Small intestine (tissue), 7 donors: ENCODE data around the gene MAP1LC3B. TPM values are rescaled to one million over a fixed set of nuclear protein-coding genes. Genes with fewer than 3 reads are reported as not detected.
"Not testable (repeated sequence)": the region's sequence is repeated elsewhere in the genome, so short reads cannot be mapped to it uniquely, and the experiment has no call there.

ENCODE experiments used
- DNase-seq, 2 donors: peaks; one replicate each; pipeline versions ENCODE4 v3.0.0 to v3.0.0-alpha.2; 2013
- FAIRE-seq: peaks from 2 replicates; lab custom pipeline; 2012; peaks lifted over from hg19 to GRCh38; lab: Jason Lieb, UNC
- H3K27ac ChIP-seq, 3 donors: one replicate each; pipeline ENCODE4 v1.5.1; 2013; ENCODE audit warnings: low read length in 2 of 3, mild to moderate bottlenecking in 2 of 3, control low read depth in 1 of 3, inconsistent platforms in 1 of 3, low read depth in 1 of 3, moderate library complexity in 1 of 3
- H3K27me3 ChIP-seq, 3 donors: one replicate each; pipeline ENCODE4 v1.6.1; 2013; ENCODE audit warnings: low read length in 3 of 3, inconsistent platforms in 1 of 3; ENCODE audit not compliant: control insufficient read depth in 3 of 3, insufficient read depth in 3 of 3
- H3K36me3 ChIP-seq, 3 donors: one replicate each; pipeline ENCODE4 v1.6.1; 2013; ENCODE audit warnings: low read length in 3 of 3, inconsistent platforms in 1 of 3, low read depth in 1 of 3, mild to moderate bottlenecking in 1 of 3, moderate library complexity in 1 of 3; ENCODE audit not compliant: control insufficient read depth in 3 of 3, insufficient read depth in 2 of 3
- H3K4me1 ChIP-seq, 3 donors: one replicate each; pipeline ENCODE4 v1.6.1; 2013; ENCODE audit warnings: low read length in 2 of 3, inconsistent platforms in 1 of 3, low read depth in 1 of 3, mild to moderate bottlenecking in 1 of 3, moderate library complexity in 1 of 3; ENCODE audit not compliant: control insufficient read depth in 3 of 3, insufficient read depth in 2 of 3
- H3K4me3 ChIP-seq, 3 donors: one replicate each; pipeline ENCODE4 v1.5.1; 2013; ENCODE audit warnings: low read length in 3 of 3, control low read depth in 1 of 3, inconsistent platforms in 1 of 3, low read depth in 1 of 3, mild to moderate bottlenecking in 1 of 3, moderate library complexity in 1 of 3
- H3K9me3 ChIP-seq, 2 donors: one replicate each; pipeline ENCODE4 v1.6.1; 2013; ENCODE audit warnings: low read depth in 1 of 2, low read length in 1 of 2; ENCODE audit not compliant: control insufficient read depth in 2 of 2, insufficient read depth in 1 of 2
- WGBS, 3 donors: extraction: QIAGEN DNeasy Blood & Tissue Kit; methylation state at CpG; one replicate each; pipeline ENCODE4 v1.1.7; 2013; 5-methylcytosine and 5-hydroxymethylcytosine counted together
- polyA plus RNA-seq, 4 donors: library from polyadenylated mRNA; stranded (reverse) in 3 of 4; unstranded in 1 of 4; fragments of 200-250 nt in 3 of 4; fragments of 120-200 nt in 1 of 4; gene quantifications; one replicate each; pipeline versions ENCODE4 v1.2.1 to v1.2.3, GENCODE V29; 2013
- donor health status: healthy with polysubstance abuse.
- donor health status: control.
- donor health status: control.
- donor health status: Bipolar disorder and iron deficiency.
- donor health status: healthy.

MAP1LC3B gene
- polyA plus RNA-seq, 4 donors: 35.1 to 61.1 (median 46.9) TPM

- Histone ChIP-seq H3K27ac (no peak overlapping the region), H3K4me1 (no peaks in the 10 kb centered on the region), H3K9me3 (no peaks in the 10 kb centered on the region), H3K4me3 (no peak overlapping the region), H3K27me3 (no peaks in the 10 kb centered on the region), H3K36me3 (peaks cover 5 to 45% (median 8%) of the 10 kb centered on the region in 3 donors)
- no peak for DNase-seq
- FAIRE-seq: no peak
- WGBS, 3 donors: 93 to 96% (median 95%) methylated on average over 17 of the region's 17 CpGs
Observed at GRCh38 chr16:87353613-87354012, 38.5 kb upstream of the MAP1LC3B start.

DNA sequence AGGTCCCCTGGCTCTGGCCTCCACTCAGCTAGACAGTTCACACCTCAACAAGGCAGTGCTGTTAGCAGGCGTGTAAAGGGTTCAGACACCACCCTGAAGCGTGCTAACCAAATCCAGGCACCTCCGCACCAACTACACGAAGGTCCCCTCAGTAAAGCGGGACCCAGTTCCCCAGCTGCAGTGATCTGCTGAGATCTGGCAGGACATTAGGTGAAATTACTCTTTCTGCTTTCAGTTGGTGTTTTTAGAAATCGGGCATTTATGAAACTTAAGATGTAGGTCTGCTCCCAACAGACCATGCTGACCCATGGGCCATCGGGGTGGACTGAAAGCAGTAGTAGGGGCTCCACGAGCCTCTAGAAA is 35.7 kb upstream of the MAP1LC3B start:
- H3K27me3 ChIP-seq: no peaks in the 10 kb centered on the region
- FAIRE-seq (no peak), DNase-seq (no peak)
- H3K36me3 ChIP-seq: peaks cover 10 to 61% (median 13%) of the 10 kb centered on the region in 3 donors
- no peak overlapping the region for H3K27ac ChIP-seq
- no peaks in the 10 kb centered on the region for H3K4me1 ChIP-seq
- 94 to 96% (median 95%) methylated on average over 8 of the region's 8 CpGs for WGBS, 3 donors
- H3K9me3 ChIP-seq: no peaks in the 10 kb centered on the region
- H3K4me3 ChIP-seq: no peak overlapping the region

DNA sequence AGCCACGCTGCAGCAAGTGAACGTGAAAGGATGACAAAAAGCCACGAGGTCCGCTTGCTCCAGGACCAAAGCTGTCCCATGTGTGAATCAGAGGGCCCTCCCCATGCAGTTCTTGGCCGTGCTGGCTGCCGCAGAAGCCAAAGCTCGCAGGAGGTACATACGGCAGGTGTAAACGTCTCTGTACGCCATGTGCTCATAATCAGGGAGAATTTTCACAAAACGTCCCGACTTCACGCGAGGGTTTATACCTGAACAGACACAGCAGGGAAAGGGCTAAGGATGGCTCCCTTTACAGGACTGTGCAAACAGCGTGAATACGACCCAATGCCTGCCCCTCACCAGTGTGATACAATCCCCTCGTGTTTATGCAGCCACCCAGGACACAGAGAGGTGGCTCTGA is 33.9 kb upstream of the MAP1LC3B start:
- peaks cover 8 to 60% (median 13%) of the 10 kb centered on the region in 3 donors for H3K36me3 ChIP-seq
- FAIRE-seq: no peak

DNA sequence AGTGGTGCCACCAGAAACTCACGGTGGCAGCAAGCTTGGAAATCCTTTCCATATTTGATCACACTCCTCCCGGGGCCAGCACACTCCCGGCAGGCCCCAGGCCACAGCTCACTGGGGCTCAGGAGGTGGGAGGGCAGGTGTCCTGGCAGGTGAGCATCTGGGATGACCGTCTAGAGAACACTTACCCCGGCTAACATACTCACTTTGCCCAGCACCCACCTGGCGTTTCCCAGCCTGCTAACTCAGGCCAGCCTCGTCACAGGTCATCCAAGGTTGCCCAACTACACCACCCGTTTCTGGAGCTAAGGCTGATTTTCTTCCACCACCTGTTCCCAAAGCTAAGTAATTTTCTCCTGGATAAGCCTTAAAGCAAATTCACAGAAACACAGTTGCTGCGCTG is 33.4 kb upstream of the MAP1LC3B start:
- peaks cover 6 to 57% (median 13%) of the 10 kb centered on the region in 3 donors for H3K36me3 ChIP-seq
- FAIRE-seq (no peak), DNase-seq (no peak)
- no peak overlapping the region for H3K27ac ChIP-seq
- no peaks in the 10 kb centered on the region for H3K9me3 ChIP-seq
- 87 to 90% (median 89%) methylated on average over 9 of the region's 9 CpGs for WGBS, 3 donors
- H3K4me3 ChIP-seq: no peak overlapping the region
- H3K27me3 ChIP-seq: no peaks in the 10 kb centered on the region
- H3K4me1 ChIP-seq: no peaks in the 10 kb centered on the region

More for the DNA sequence above, 33.9 kb upstream of the MAP1LC3B start:
- Histone ChIP-seq H3K4me1 (no peaks in the 10 kb centered on the region), H3K9me3 (no peaks in the 10 kb centered on the region), H3K27me3 (no peaks in the 10 kb centered on the region), H3K4me3 (no peak overlapping the region), H3K27ac (no peak overlapping the region)
- DNase-seq: no peak
- 91 to 95% (median 94%) methylated on average over 17 of the region's 17 CpGs for WGBS, 3 donors

DNA sequence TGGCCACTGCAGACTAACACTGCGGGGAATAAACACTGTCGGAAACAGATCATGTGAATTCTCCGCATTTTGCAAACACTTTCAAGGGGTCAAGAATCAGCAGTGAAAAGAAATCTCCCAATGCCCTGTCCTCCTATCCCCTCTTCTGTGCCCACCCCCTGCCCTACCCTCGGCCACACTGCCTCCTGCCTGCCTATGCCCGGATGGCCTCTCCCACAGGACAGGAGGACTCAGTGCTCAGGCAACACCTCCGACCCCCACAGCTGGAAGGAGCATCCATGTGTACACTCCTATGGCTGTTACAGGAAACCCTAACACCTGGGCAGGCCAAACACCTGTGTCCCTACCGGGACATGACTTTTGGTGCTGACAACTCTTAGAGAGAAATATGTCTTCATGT is 33.0 kb upstream of the MAP1LC3B start:
- Histone ChIP-seq H3K27me3 (no peaks in the 10 kb centered on the region), H3K27ac (no peak overlapping the region), H3K4me1 (no peaks in the 10 kb centered on the region), H3K9me3 (no peaks in the 10 kb centered on the region), H3K4me3 (no peak overlapping the region), H3K36me3 (peaks cover 6 to 59% (median 13%) of the 10 kb centered on the region in 3 donors)
- 89 to 93% (median 93%) methylated on average over 7 of the region's 7 CpGs for WGBS, 3 donors
- FAIRE-seq (no peak), DNase-seq (no peak)

- FAIRE-seq (no peak), DNase-seq (no peak)
- Histone ChIP-seq H3K36me3 (peaks cover 6 to 71% (median 13%) of the 10 kb centered on the region in 3 donors), H3K4me3 (no peak overlapping the region), H3K27me3 (no peaks in the 10 kb centered on the region), H3K27ac (no peak overlapping the region), H3K4me1 (no peaks in the 10 kb centered on the region), H3K9me3 (no peaks in the 10 kb centered on the region)
- 96 to 99% (median 97%) methylated on average over 16 of the region's 16 CpGs for WGBS, 3 donors
Observed at GRCh38 chr16:87360862-87361610, 31.1 kb upstream of the MAP1LC3B start.

GRCh38 chr16:87361916-87362619 is 30.1 kb upstream of the MAP1LC3B start:
- peaks cover 6 to 69% (median 8%) of the 10 kb centered on the region in 3 donors for H3K36me3 ChIP-seq
- H3K27ac ChIP-seq: no peak overlapping the region
- H3K4me3 ChIP-seq: no peak overlapping the region
- no peaks in the 10 kb centered on the region for H3K27me3 ChIP-seq
- WGBS, 3 donors: 96 to 97% (median 97%) methylated on average over 8 of the region's 8 CpGs
- H3K9me3 ChIP-seq: no peaks in the 10 kb centered on the region
- DNase-seq (no peak), FAIRE-seq (no peak)
- no peaks in the 10 kb centered on the region for H3K4me1 ChIP-seq

GRCh38 chr16:87362828-87363559 is 29.1 kb upstream of the MAP1LC3B start:
- WGBS, 3 donors: 89 to 95% (median 93%) methylated on average over 13 of the region's 13 CpGs
- DNase-seq, H3K27me3 ChIP-seq, H3K4me3 ChIP-seq, H3K4me1 ChIP-seq, H3K27ac ChIP-seq, FAIRE-seq, H3K9me3 ChIP-seq: not testable (repeated sequence)
- H3K36me3 ChIP-seq: peaks cover 6 to 70% (median 8%) of the 10 kb centered on the region in 3 donors
